CD14-positive monocyte (primary cell): ENCODE data around the gene CNTN2. TPM values are rescaled to one million over a fixed set of nuclear protein-coding genes. Genes with fewer than 3 reads are reported as not detected.

Source experiments
- DNase-seq, 3 donors: peaks; one replicate each; pipeline ENCODE4 v3.0.0-alpha.2; 2011 to 2022
- H2AFZ ChIP-seq: 2 replicates; pipeline ENCODE4 v1.6.0; 2012; ENCODE audit warnings: mild to moderate bottlenecking, low read depth, low read length, inconsistent platforms; ENCODE audit not compliant: insufficient read depth, poor library complexity, severe bottlenecking
- H3K27ac ChIP-seq, 2 donors: 1 replicate in 1 of 2; 2 replicates in 1 of 2; pipeline ENCODE4 v1.5.1; 2012 to 2013; ENCODE audit warnings: low read length in 2 of 2, control low read depth in 1 of 2, inconsistent platforms in 1 of 2, low read depth in 1 of 2, mild to moderate bottlenecking in 1 of 2
- H3K27me3 ChIP-seq, 2 donors: one replicate each; pipeline versions ENCODE4 v1.6.0 to v1.6.1; 2011 to 2013; ENCODE audit warnings: low read length in 2 of 2; ENCODE audit not compliant: control insufficient read depth in 2 of 2, insufficient read depth in 2 of 2
- H3K36me3 ChIP-seq, 2 donors: replicated peaks in 1 of 2; 1 replicate in 1 of 2; 2 replicates in 1 of 2; pipeline versions ENCODE4 v1.5.1 to v1.6.1; 2012 to 2013; ENCODE audit warnings: low read length in 2 of 2, control low read depth in 1 of 2, inconsistent platforms in 1 of 2, mild to moderate bottlenecking in 1 of 2; ENCODE audit not compliant: insufficient read depth in 2 of 2, control insufficient read depth in 1 of 2
- H3K4me1 ChIP-seq, 2 donors: 1 replicate in 1 of 2; 2 replicates in 1 of 2; pipeline versions ENCODE4 v1.5.1 to v1.6.1; 2012 to 2013; ENCODE audit warnings: low read length in 2 of 2, control low read depth in 1 of 2, inconsistent platforms in 1 of 2, mild to moderate bottlenecking in 1 of 2, moderate library complexity in 1 of 2; ENCODE audit not compliant: insufficient read depth in 2 of 2, control insufficient read depth in 1 of 2
- H3K4me2 ChIP-seq: replicated peaks from 2 replicates; pipeline ENCODE3; 2012; ENCODE audit warnings: low read length, moderate library complexity, mild to moderate bottlenecking; ENCODE audit not compliant: poor library complexity, severe bottlenecking; ENCODE audit errors: extremely low read depth
- H3K4me3 ChIP-seq, 3 experiments: fragments of 200-600 bp in 1 of 3; sonication (generic) in 1 of 3; replicated peaks in 1 of 3; 1 replicate in 2 of 3; 2 replicates in 1 of 3; pipeline ENCODE4 v1.5.1; 2011 to 2013; ENCODE audit warnings: low read length in 3 of 3, mild to moderate bottlenecking in 3 of 3, control low read depth in 2 of 3, low read depth in 2 of 3, inconsistent platforms in 1 of 3, moderate library complexity in 1 of 3
- H3K79me2 ChIP-seq: 2 replicates; pipeline ENCODE4 v1.6.0; 2012; ENCODE audit warnings: mild to moderate bottlenecking, control low read depth, inconsistent platforms, low read length, moderate library complexity; ENCODE audit not compliant: insufficient read depth
- H3K9ac ChIP-seq: 2 replicates; pipeline ENCODE4 v1.6.0; 2017; ENCODE audit warnings: low read length, mild to moderate bottlenecking; ENCODE audit not compliant: insufficient read depth, poor library complexity, severe bottlenecking
- H3K9me3 ChIP-seq, 2 donors: replicated peaks in 1 of 2; 1 replicate in 1 of 2; 2 replicates in 1 of 2; pipeline versions ENCODE4 v1.5.1 to v1.6.1; 2012 to 2013; ENCODE audit warnings: low read length in 2 of 2, control low read depth in 1 of 2; ENCODE audit not compliant: control insufficient read depth in 1 of 2, insufficient read depth in 1 of 2
- H4K20me1 ChIP-seq: 2 replicates; pipeline ENCODE4 v1.6.0; 2012; ENCODE audit warnings: mild to moderate bottlenecking, low read length, control low read depth, moderate library complexity; ENCODE audit not compliant: insufficient read depth
- H3K27ac Mint-ChIP-seq, 7 donors: one replicate each; pipeline ENCODE4 v1.8.0; 2020; ENCODE audit warnings: mild to moderate bottlenecking in 7 of 7, mixed read lengths in 7 of 7, moderate library complexity in 6 of 7, inconsistent platforms in 2 of 7
- H3K27me3 Mint-ChIP-seq, 3 donors: one replicate each; pipeline ENCODE4 v1.8.0; 2021 to 2022; ENCODE audit warnings: low read depth in 3 of 3, mild to moderate bottlenecking in 3 of 3, mixed read lengths in 3 of 3, moderate library complexity in 3 of 3, inconsistent platforms in 1 of 3
- H3K36me3 Mint-ChIP-seq, 2 donors: one replicate each; pipeline ENCODE4 v1.8.0; 2020; ENCODE audit warnings: mixed read lengths in 2 of 2, inconsistent platforms in 1 of 2, mild to moderate bottlenecking in 1 of 2
- H3K4me1 Mint-ChIP-seq: one replicate; pipeline ENCODE4 v1.8.0; 2020; ENCODE audit warnings: mild to moderate bottlenecking, mixed read lengths
- H3K4me3 Mint-ChIP-seq, 2 donors: one replicate each; pipeline ENCODE4 v1.8.0; 2020; ENCODE audit warnings: mild to moderate bottlenecking in 2 of 2, mixed read lengths in 2 of 2, moderate library complexity in 1 of 2
- H3K9me3 Mint-ChIP-seq, 7 donors: one replicate each; pipeline ENCODE4 v1.8.0; 2020 to 2022; ENCODE audit warnings: mixed read lengths in 7 of 7, mild to moderate bottlenecking in 6 of 7, moderate library complexity in 6 of 7, inconsistent platforms in 2 of 7
- CTCF ChIP-seq: fragments of 200-600 bp; IDR thresholded peaks from one replicate; pipeline ENCODE4 v1.8.0; 2022; ENCODE audit warnings: antibody characterized with exemption, mild to moderate bottlenecking
- whole genome bisulfite sequencing: methylation state at CpG from one replicate; pipeline ENCODE4 v1.1.5; 2013; ENCODE audit warnings: missing lambda C conversion rate; ENCODE audit not compliant: insufficient coverage; 5-methylcytosine and 5-hydroxymethylcytosine counted together
- intact Hi-C, 2 donors: fragments of 100-400 bp; cut with micrococcal nuclease; formaldehyde crosslinking; loops; one replicate each; pipeline versions ENCODE4 v1.15.0 to v1.15.1; 2023
- polyA plus RNA-seq, 3 donors: library from polyadenylated mRNA; depleted of rRNA in 1 of 3; unstranded in 2 of 3; stranded (reverse) in 1 of 3; fragments of 300-500 nt in 2 of 3; fragments of >200 nt in 1 of 3; fragmentation: Illumina TruSeq in 2 of 3; gene quantifications; 1 replicate in 2 of 3; 2 replicates in 1 of 3; pipeline ENCODE4 v1.2.3, GENCODE V29; 2012 to 2021

CNTN2 gene
- polyA plus RNA-seq, 3 donors = not detected

- no peaks in the 10 kb centered on the region for H3K79me2 ChIP-seq
- H2AFZ ChIP-seq = no peak overlapping the region
- no peak overlapping the region for H3K4me3 ChIP-seq
- Mint-ChIP-seq H3K36me3 (peaks cover 84 to 95% of the 10 kb centered on the region in 2 donors), H3K27me3 (no peaks in the 10 kb centered on the region), H3K9me3 (peaks cover 0 to 1% (median 0%) of the 10 kb centered on the region in 7 donors), H3K27ac (no peak overlapping the region), H3K4me1 (no peaks in the 10 kb centered on the region), H3K4me3 (no peak overlapping the region)
- H3K36me3 ChIP-seq = peaks cover 84 to 96% of the 10 kb centered on the region in 2 donors
- intact Hi-C loops = no loop called here
- TF ChIP-seq CTCF = no peak
- WGBS = no CpG with 5 or more reads among the region's 3 CpGs
- H3K4me1 ChIP-seq = no peaks in the 10 kb centered on the region
- H3K27ac ChIP-seq = no peak overlapping the region
- H4K20me1 ChIP-seq = no peaks in the 10 kb centered on the region
- H3K9me3 ChIP-seq = no peaks in the 10 kb centered on the region
- no peak overlapping the region for H3K4me2 ChIP-seq
- H3K27me3 ChIP-seq = no peaks in the 10 kb centered on the region
- no peak for DNase-seq
- no peak overlapping the region for H3K9ac ChIP-seq
Observed at GRCh38 chr1:205088341-205088740, 45.3 kb downstream of the CNTN2 start.

GRCh38 chr1:205091043-205091740 lies 48.2 kb downstream of the CNTN2 start:
- Histone ChIP-seq H3K4me1 (no peaks in the 10 kb centered on the region), H4K20me1 (no peaks in the 10 kb centered on the region), H3K27me3 (no peaks in the 10 kb centered on the region), H3K27ac (no peak overlapping the region), H3K79me2 (no peaks in the 10 kb centered on the region), H3K4me2 (no peak overlapping the region), H3K36me3 (peaks cover 85 to 95% of the 10 kb centered on the region in 2 donors), H2AFZ (no peak overlapping the region), H3K9me3 (no peaks in the 10 kb centered on the region), H3K9ac (no peak overlapping the region), H3K4me3 (no peak overlapping the region)
- H3K27me3 Mint-ChIP-seq = no peaks in the 10 kb centered on the region
- no peak for TF ChIP-seq CTCF
- H3K36me3 Mint-ChIP-seq = peaks cover 86 to 95% of the 10 kb centered on the region in 2 donors
- intact Hi-C loops = no loop called here
- DNase-seq = no peak
- no peak overlapping the region for H3K4me3 Mint-ChIP-seq
- no peaks in the 10 kb centered on the region for H3K4me1 Mint-ChIP-seq
- peaks cover 0 to 1% (median 0%) of the 10 kb centered on the region in 7 donors for H3K9me3 Mint-ChIP-seq
- no peak overlapping the region for H3K27ac Mint-ChIP-seq
- WGBS = 92% methylated on average over 4 of the region's 4 CpGs
